ENCODE data around the gene MKRN3.

Gene MKRN3

DNA sequence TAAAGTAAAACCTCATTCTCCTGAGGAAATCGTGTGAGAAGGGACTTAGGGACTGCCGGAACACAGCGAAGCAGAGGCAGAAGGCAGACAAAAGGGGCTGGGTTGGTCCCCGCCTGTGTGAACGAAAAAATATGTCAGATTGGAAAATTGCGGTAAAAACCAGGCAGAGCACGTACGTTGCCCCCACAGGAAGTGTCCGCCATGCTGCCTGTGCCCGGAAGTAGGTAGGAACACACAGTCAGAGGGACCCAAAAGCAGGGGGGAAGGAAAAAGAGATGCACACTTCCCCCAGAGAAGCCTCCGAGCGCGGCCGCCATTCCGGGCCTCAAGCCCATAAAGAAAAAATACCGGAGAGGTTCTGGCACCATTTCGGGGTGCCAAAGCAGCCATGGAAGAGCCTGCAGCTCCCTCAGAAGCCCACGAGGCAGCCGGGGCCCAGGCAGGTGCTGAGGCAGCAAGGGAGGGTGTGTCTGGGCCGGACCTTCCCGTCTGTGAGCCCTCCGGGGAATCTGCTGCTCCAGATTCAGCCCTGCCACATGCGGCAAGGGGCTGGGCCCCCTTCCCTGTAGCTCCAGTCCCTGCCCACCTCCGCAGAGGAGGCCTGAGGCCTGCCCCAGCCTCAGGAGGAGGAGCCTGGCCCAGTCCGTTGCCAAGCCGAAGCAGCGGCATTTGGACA is at the start of gene MKRN3:
TSS of gene MKRN3 (plus strand) at position 280 of the 676 bp plus-strand sequence. CDS start at position 389, 109 bp downstream.
- no peak for DNase-seq

DNA sequence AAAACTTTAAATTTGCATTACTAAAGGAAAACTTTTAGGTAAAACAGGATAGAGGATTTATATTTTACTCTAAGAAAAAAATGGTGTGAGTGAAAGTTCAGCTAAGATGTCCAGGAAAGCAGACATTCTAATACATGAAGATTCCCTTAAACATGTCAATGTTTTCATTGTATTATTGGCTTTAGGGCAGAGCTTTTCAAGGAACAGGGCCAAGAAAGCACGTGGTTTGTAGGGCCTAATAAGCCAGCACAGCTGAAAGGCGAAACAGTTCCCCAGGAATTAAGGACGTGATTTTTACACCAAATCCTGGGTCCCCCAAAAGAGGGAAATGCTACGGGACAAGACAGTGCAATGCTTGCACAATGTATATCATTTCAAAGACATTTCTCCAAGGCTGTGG is 48.6 kb upstream of the MKRN3 start:
- DNase-seq = no peak

DNA sequence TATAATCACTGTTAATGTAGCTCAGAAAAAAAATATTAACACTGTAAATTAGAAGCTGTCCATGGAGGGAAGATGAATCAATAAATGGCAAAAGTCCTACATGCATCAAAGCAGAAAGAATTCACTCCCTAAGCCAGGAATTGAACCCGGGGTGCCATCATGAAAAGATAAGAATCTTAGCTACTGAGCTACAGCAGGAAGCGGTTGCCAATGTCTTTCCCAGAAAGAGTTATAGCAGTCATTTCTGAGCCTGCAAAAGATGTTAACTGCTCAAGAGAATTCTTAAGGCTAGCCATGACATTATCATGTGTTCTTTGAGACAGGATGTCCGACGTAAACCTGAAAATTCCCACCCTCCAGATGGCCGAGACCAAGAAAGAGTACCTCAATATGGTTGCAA is 47.4 kb upstream of the MKRN3 start:
- no peak for DNase-seq

DNA sequence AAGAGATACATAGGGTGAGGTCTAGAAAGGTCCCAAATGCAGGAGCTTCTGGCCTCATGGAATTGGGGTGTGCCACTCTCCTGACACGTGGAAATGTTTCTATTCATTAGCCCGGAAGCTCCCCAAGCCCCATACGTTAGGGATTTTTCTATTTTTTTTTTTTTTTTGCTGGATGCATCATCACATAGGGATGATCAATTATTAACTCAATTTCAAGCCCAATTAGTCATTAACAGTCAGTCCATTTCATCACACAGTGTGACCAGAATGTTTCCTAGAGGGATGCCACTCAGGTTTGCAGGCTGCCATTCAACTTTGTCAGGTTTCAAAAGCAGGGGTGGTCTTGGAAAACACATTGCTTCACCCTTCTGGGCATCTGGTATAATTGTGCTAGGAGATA is 40.7 kb upstream of the MKRN3 start:
- DNase-seq = no peak

DNA sequence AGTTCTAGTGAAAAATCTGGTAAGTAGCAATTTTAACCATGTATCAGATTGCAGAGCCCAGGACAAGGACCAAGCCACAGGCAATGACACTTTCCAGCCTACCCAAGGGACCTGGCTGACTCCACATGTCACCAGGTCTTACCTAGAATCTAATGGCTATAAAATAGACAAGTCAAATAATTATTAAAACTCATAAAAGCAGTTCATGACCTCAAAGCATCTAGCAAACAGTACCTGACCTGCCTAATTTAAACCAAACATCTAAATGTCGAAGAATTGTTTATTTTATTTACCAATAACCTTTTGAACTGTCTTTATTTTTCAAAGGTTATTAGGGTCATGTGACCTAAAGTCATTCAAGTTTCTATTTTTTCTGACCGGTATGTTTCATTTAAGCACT is 35.6 kb upstream of the MKRN3 start:
- no peak for DNase-seq

DNA sequence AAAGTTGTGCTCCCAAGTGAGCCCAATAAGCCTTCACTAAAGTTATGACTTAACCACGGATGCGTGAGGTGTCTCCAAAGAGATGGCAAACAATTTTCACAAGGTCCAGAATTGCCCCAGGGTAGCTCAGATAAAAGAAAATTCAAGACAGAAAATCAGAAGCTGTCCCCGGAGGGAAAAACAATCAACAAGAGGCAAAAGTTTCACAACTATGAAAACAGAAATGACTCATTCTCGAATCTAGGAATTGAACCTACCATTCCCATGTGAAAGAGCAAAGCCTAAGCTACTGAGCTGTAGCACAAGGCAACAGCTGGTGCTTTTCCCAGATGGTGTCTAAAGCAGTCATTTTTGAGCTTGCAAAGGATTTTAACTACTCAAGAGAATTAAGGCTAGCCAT is 33.5 kb upstream of the MKRN3 start:
- no peak for DNase-seq

DNA sequence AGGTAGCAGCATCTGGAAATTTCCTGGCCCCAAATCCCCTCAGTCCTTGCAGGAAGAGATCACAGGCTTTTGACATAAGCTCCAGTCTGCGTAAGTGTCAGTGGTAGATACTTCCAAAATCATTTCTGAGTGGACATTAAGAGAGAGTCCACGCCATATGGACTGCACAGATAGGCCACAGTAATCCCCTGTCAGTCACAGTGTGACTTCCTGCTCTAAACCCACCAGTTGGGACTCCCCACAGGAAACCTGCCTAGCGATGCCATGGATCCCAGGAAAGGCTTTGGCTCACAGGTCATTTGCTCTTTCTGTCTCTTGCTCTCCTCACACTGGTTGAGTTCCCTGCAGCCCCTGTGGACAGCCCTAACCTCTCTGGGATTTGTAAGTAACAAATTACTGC is 28.8 kb upstream of the MKRN3 start:
- no peak for DNase-seq

DNA sequence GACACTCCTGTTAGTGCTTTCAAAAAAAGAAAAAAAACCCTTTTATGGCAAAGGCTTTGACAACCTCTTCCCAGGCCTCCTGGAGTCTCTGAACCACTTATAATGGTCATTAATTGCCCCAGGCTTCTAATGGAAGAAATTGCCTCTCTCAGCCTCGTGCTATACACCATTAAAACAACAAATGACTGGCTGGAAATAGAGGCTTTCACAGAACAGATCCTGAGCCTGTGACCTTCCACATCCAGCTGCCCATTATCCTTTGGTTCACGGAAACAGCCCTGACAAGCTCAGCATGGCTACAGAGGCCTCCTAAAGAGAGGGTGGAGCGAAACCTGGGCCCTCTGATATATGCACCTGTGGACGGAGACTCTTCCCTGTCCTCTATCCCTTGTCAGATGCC is 26.8 kb upstream of the MKRN3 start:
- DNase-seq = no peak

DNA sequence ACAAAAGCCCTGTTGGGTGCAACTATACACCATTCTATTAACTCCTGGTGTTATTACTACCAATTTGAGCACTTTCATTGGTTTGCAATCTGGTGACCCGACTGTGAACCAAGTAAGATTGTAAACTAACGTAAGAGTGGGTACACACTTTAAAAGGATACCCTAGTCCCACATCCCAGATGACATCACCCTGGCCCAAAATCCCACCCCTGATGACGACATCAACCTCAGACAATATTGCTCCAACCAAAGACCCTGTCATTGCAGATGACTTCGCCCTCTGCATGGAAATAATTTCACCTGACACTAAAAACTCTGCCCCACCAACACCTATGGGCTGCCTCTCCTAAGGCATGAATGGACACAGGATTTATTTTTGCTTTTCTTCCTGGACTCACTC is 25.6 kb upstream of the MKRN3 start:
- DNase-seq = no peak

DNA sequence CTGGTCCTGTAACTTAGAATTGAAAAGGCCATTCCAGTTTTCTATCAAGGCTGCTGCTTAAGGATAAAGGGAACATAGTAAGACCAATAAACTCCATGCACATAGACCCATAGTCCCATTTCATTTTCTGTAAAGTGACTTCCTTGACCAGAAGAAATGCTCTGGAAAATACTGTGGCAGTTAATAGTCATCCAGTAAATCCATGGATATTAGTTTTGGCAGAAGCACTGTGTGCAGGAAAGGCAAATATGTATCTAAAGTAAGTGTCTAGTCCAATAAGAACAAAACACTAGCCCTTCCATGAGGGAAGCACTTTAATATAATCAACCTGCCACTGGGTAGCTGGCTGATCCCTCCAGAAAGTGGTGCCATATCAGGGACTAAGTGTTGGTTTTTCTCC is 19.3 kb upstream of the MKRN3 start:
- DNase-seq = no peak

DNA sequence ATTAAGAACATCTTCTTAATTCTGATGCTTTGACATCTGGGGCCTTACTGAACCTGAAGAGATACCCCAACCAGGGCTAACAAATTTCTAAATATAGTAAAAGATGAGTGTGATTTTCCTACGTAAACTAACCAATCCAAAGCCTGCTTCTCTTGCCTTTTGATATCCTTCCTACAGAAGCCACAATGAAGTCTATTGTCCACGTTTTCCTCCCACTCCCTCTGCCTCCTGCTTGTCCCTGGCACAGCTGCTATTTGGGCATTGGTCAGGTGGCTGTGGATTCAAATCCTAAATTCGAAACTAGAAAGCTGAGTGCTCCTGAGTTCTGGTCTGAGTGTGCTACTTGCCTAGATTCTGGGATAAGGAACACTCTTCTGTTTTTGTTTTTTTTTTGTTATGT is 17.4 kb upstream of the MKRN3 start:
- no peak for DNase-seq

DNA sequence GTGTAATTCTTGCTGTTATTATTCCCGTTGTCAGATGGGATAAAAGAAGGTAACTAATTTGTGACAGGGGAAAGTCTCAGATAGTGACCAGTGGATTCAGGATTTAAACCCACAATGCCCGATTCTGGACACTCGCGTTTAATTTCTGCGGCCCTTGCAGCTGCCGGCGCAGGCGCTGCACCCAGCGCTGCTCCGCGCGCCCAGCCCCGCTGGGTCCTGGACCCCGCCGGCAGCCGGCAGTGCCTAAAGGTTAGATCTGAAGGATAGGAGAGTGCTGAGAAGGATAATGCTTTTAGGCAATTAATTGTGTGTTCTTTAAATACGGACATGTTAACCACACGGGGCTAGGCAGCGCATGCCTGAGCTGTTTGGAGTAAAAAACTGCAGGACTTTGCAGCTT is 3.6 kb upstream of the MKRN3 start:
- no peak for DNase-seq

DNA sequence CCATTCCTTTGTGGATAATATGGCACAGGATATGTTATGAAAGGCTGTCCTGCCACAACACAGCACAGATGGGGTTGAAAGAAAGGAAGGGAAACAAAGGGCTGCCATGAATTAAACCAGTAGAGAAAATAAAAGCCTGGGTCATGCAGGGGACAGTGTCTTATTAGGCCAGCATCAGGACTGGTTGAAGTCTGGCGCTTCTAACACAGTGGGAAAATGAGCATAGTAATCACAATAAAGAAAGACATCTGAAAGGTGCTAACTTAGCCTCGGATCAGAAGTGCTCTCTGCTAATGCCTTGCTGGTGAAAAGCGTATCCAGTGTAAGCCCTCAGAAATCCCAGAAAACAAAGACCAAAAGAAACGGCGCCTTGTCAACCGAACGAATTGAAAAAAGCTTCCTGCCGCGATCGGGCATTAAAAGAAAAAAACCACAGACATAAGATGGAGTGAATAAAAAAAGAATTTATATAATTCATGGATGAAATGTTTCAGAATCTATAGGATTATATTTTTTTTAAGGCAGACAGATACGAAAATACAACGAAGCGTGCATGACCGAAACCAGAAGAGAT is 566 bp upstream of the MKRN3 start:
- DNase-seq = no peak

DNA sequence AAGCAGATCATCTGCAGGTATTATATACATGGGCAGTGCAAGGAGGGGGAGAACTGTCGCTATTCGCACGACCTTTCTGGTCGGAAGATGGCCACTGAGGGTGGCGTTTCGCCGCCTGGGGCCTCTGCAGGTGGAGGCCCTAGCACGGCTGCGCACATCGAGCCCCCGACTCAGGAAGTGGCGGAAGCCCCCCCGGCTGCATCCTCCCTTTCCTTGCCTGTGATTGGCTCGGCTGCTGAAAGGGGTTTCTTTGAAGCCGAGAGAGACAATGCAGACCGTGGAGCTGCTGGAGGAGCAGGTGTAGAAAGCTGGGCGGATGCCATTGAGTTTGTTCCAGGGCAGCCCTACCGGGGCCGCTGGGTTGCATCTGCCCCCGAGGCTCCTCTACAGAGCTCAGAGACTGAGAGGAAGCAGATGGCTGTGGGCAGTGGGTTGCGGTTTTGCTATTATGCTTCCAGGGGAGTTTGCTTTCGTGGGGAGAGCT is 639 bp downstream of the MKRN3 start:
- DNase-seq = no peak

DNA sequence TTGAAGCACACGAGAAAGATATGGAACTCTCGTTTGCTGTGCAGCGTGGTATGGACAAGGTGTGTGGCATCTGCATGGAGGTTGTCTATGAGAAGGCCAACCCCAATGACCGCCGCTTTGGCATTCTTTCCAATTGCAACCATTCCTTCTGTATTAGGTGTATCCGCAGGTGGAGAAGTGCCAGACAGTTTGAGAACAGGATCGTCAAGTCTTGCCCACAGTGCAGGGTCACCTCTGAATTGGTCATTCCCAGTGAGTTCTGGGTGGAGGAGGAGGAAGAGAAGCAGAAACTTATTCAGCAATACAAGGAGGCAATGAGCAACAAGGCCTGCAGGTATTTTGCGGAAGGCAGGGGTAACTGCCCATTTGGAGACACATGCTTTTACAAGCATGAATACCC is 1.2 kb downstream of the MKRN3 start:
- DNase-seq = no peak

DNA sequence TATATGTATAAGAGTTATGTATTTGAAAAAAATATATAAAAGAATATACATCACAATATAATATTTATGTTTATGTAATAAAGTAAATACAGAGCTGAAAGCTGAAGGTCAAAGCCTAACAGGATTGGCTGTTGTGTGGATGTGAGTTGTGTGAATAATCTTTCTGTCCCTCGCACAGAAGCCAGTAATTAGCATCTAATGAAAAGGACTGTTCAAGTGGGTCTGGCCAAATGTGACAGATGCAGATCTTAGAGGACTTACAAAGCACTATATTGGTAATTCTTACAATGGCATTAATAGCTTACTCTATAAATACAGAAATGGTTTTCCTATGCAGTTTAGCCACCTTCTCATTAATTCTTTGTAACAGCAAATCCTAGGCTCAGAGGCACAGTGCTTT is 2.4 kb downstream of the MKRN3 start:
- DNase-seq = no peak

DNA sequence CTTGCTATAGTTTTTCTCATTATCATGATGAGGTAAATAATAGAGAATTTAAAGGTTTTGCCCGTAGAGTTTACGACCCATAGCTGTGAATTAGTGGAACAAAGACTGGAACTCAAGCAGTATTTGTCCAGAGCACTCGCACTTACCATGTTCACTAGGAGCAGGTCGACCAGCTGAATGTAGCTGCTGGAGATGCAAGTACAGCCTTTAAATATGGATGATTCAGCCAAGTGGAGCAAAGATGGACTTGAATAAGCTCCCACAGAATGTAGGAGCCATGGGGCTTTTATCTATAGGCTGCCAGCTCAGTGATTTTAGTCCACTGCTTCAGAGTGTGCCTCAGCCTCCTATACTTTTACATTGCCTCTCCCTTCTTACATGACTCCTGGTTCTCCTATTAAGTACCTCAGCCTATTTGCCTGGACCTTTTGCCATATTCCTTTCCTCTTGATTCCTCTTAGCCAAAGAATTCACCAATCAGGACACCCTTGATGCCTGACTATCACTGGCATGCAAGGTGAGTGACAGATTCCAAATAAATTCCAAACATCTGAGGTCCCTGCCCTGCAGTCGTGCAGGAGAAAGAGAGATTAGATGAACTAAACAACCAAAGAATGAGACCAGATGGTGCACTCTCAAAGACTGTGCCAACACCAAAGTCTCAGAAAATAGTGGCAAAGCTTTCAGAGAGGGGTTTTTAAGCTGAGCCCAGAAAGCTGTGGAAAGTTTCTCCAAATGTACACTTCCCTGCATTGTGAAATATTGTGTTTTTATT is 3.9 kb downstream of the MKRN3 start:
- no peak for DNase-seq

DNA sequence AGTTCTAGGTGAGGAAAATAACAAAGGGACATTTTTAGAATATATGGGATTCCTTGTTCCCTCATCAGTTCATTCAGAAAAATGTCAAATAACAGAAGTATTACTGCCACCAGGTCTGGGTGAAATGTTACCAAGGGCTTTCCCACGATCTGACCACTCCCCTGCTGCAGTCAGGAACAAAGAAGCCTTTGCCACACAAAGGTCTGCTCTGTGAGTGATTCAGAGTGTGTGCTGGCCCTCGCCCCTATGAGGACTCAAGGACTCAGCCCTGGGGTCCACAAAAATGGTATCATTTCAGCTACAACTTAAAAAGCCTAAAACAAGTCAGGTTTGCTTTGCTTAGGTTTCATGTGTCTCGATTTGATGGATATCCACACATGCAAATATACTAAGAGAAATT is 5.0 kb downstream of the MKRN3 start:
- DNase-seq = no peak

DNA sequence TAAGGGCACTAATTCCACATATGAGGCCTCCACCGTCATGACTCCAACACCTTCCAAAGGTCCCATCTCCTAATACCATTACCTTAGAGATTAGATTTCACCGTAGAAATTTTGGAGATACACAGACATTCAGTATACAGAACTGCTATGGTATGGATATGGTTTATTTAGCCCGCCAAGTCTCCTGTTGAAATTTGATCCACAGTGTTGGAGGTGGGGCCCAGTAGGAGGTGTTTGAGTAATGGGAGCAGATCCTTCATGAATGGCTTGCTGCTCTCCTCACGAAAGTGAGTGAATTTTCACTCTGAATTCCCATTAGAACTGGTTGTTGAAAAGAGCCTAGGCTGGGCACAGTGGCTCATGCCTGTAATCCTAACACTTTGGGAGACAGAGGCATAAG is 7.4 kb downstream of the MKRN3 start:
- no peak for DNase-seq

DNA sequence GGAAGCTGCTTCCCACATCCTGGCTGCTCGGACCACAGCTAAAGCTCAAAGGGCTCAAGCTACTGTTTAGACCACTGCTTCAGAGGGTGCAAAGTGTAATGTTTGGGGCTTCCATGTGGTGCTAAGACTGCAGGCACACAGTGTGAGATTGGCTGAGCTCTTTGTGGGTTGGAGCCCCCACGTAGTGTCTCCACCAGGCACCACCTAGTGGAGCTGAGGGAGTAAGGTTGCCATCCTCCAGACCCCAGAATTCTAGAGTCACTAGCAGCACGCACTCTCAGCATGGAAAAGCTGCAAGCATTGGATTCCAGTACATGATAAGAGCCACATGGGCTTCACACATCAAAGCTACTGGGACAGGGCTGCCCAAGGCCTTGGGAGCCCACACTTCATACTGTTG is 9.3 kb downstream of the MKRN3 start:
- no peak for DNase-seq

DNA sequence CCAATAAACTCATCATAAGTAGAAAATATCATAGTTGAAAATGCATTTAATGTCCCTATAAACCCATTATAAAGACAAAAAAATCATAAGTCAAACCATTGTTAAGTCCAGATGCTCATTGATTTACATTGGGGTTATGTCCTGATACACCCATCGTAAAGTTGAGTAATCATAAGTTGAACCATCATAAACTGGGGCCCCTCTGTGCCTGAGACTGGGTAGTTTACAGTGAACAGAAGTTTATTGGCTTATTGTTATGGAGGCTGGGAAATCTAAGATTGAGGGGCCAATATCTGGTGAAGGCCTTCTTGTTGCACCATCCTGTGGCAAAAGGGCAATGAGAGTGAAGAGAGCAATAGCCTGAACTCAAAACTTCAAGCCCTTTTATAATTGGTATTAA is 10.6 kb downstream of the MKRN3 start:
- no peak for DNase-seq

DNA sequence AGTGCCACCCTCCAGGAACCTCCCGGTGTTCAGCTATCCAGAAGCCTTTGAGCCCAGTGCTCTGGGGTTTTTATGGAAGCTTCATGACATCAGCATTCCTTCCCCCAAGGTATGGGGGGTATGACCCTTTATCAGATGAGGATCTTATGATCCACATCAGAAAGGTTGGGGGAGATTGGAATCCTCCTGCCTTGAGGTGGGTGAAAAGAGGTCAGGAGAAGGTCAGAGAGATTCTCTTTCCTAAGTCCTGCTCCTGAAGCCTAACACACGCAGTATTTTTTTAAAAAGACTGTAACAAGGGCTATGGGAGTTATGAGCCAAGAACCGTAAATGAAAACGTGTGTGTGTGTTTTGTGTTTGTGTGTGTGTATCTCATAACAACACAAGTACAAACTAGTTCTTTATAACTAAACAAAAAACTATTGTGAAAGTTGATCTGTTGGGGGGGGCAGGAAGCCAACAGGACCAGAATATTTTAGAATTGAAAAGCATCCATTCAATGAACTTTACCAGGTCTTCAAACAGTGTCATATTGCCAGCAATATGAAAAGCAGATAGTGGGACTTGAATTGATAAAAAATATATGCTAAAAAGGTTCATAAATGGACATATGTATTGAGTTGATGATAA is 13.2 kb downstream of the MKRN3 start:
- no peak for DNase-seq

DNA sequence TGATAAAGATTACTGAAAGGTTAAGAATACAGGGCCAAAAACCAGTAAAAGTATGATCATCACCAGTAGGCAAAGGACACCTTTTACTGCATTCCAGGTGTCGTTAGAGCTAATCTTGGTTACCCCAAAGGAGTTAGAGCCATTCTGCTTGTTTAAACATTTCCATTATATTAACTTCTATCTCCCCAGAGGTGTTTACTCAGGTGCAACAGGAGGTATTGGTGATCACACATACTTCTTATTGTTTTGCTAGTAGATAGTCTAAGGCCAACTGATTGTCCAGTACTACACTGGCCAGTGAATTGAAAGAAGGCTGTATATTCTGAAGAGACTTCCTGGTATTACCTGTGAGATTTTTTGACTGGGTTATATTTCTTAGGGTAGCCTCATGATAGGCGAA is 22.8 kb downstream of the MKRN3 start:
- no peak for DNase-seq

DNA sequence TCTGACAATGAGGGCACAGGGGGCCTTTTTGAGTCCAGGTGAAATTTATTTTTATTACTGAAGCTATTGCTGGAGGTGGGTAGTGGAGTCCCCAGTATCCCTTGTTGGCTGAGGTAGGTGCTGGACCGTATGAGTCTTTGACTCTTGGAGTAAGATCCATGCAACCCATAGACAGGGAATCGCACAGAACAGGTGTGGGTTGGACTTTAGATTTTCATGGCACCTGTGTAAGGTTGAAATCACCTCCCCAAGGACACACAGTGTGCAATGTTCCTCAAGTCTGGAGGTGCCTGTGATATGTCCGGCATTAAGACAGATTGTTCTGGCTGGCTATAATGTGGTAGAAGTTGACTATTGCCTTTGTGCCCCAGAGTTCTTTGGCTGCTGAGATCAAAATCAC is 23.5 kb downstream of the MKRN3 start:
- no peak for DNase-seq
